DMS53 treated with DMSO at 0.1 percent for 48 hours (cell line): Measurements from ENCODE around the gene HSPA13.
A peak's percentile ranks its signal among the peaks of the same experiment; 100 is the strongest.
"Not testable (repeated sequence)": the region's sequence is repeated elsewhere in the genome, so short reads cannot be mapped to it uniquely, and the experiment has no call there.

Source experiments
- DNase-seq: peaks from one replicate; lab custom pipeline; 2025; ENCODE audit not compliant: unreplicated experiment; lab: John Stamatoyannopoulos, UW

Gene HSPA13, protein sequence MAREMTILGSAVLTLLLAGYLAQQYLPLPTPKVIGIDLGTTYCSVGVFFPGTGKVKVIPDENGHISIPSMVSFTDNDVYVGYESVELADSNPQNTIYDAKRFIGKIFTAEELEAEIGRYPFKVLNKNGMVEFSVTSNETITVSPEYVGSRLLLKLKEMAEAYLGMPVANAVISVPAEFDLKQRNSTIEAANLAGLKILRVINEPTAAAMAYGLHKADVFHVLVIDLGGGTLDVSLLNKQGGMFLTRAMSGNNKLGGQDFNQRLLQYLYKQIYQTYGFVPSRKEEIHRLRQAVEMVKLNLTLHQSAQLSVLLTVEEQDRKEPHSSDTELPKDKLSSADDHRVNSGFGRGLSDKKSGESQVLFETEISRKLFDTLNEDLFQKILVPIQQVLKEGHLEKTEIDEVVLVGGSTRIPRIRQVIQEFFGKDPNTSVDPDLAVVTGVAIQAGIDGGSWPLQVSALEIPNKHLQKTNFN

DNA sequence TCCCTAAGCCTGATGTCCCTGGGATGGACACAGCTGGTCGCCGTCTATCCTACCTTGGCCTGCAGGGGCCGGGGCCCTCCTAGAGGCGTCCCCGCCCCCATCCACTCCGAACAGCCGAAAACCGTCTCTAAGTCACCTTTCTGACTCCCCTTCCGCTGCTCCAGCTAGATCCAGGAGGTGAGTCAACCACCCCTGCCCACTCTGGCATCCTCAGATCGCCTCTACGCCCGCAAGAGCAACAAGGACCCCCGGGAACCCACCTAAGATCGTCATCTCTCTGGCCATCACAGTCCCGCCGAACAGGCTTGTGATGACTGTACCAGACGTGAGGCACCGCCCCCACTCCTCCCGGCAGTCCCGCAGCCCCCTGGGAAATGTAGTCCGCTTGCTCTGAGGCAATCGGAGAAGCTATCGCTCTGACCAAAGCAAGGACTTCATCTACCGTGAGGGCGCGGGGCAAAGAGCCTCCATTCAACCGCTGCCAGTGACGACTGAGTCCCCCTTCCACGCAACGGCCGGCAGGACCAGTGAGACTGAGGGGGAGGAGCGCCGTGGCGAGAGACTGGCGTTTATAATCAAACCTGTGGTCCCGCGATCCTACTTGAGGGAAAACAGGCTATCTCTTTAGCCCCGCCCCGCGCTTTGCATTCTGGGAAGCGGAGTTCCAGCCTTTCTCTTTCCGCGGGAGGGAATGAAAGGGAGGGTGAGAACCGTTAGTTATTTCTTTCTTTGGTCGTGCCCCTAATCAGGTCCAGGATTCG is at the start of gene HSPA13:
Gene HSPA13 (minus strand): TSS at position 312 of the 761 bp plus-strand sequence. CDS start 27 bp downstream, at position 285.
- DNase-seq = peak; percentile 97

DNA sequence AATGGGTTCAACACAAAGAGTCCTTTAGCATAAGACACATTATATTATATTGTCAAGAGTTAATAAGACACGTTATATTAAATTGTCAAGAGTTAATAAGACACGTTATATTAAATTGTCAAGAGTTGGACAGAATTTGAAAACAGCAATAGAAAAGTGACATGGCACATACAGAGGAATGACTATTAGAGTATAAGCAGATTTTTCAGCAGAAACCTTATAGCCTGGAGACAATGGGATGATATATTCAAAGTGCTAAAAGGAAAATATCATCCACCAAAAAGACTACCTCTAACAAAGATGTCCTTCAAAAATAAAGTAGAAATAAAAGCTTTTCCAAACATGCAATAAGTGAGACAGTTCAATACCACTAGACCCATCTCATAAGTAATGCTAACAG is 36.0 kb upstream of the HSPA13 start:
- no peak for DNase-seq

DNA sequence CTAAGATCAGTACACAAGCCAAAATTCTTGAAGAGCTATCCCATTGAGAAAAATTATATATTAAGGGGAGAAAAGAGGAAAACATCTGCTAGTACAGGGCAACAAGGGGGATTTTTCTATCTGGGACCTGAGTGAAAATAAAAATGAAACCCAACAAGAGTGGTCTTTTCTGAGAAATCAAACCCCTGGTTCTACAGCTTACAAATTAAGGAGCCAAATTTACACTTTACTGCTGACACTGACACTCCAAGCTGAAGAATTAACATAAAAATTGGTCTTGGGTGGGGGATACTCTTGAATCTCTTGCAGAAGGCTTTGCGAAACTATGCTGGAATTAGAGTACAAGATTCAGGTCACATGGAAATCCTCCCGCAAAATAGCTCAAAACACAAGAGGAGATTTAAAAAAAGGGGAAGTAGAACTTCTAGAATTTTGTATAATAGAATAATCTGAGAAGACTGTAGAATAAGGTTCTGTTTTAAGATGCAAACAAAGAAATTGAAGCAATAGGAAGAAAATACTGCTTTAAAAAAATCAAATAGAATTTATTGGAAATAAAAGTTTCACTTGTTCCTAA is 32.1 kb upstream of the HSPA13 start:
- DNase-seq = no peak

DNA sequence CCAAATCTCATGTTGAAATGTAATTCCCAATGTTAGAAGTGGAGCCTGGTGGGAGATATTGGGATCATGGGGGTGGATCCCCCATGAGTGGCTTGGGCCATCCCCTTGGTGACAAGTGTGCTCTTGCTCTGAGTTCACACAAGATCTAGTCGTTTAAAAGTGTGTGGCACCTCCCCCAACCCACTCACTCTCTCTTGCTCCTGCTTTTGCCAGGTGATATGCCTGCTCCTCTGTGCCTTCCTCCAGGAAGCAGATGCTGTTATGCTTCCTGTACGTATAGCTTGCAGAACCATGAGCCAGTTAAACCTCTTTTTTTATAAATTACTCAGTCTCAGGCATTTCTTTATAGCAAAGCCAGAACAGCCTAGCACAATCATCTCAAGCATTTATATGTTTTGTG is 23.0 kb upstream of the HSPA13 start:
- no peak for DNase-seq

DNA sequence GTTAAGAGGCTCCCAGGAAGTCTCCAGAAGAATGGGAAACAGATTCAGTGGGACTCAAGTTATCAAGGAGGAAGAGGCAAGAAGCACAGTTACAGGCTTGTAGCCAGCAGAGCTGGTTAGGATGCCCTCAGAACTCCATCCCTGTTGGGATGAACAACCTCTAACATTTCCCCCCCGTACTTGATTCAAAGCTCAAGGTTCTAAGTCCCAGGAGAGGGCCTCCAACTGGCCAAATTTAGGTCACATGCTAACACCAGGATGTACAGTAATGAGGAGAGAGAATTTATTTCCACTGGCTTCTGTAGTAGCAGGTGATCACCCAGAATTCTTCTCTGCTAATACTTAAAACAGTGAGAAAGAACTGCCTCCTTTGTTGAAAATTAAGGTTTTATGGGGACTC is 22.3 kb upstream of the HSPA13 start:
- DNase-seq = no peak

DNA sequence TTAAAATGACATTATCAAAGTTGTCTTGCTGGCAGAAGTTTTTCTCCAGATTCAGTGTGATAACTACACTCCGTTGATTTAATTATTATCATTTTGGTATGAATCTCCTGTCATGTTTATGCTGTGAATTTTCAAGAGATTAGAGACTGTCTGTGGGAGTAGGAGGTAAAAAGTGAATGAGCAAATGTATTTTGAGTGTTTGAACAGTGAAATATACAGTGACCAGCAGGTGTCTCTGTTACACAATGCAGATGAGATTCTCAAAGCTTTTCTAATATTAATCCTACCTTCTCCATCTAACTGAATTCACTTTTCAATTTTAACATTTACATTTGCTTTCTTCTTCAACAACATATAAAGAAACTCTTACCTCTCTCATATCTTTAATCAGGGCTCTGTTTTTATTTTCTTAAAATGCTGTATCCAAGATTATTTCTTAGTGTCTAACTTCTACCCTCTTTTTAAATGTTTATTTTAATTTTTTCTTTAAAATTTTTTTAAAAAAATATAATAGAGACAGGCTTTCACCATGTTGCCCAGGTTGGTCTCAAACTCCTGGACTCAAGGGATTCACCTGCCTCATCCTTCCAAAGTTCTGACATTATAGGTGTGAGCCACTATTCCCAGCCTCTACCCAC is 20.9 kb upstream of the HSPA13 start:
- peak; percentile 30 for DNase-seq

DNA sequence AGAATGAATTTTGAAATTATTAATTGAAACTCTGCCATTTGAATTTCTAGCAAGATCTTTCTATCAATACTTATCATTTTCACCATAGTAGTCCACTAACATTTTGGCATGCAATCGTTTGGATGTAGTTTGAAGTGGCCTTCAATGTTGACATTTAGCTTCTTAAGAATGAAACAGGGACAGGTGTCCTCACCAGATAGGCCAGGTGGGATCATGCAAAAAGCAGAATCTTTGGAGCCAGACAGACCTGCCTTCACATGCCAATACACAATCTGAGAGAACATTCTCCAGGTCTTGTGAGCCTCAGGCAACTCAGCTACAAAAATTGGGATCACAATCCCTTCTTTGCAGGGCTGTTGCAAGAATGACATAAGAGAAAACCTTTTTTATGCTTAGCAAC is 18.3 kb upstream of the HSPA13 start:
- no peak for DNase-seq

DNA sequence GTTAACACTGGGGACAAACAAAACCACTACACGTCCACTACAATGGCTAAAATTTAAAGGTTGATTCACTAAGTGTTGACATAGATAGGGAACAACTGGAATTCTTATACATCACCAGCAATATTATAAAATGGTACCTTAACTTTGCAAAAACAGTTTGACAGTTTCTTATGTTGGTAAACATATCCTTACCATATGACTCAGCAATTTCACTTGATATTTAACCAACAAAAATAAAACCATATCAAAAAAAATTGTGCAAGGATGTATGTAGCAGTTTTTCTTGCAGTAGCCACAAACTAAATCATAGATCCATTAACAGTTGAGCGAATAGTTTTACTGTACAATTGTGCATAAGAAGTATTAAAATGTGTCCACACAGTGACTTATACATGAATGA is 5.3 kb upstream of the HSPA13 start:
- no peak for DNase-seq

DNA sequence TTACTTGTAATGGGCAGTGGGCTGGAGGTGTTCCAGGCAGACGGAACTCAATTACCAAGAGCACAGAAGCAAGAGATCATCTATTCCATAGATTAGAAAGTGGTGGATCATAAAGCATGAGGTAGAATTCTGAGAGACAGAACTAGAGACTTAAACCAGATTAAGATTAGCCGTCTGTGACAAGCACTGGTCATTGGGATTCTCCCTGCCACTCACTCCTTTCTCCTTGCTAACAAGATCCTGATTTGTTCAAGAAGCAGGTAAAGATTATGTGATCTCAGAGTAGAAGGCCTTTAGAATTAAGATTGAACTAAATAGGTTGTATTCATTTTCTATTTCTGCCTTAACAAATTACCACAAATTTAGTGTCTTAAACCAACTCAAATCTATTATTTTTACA is 1.5 kb upstream of the HSPA13 start:
- no peak for DNase-seq

DNA sequence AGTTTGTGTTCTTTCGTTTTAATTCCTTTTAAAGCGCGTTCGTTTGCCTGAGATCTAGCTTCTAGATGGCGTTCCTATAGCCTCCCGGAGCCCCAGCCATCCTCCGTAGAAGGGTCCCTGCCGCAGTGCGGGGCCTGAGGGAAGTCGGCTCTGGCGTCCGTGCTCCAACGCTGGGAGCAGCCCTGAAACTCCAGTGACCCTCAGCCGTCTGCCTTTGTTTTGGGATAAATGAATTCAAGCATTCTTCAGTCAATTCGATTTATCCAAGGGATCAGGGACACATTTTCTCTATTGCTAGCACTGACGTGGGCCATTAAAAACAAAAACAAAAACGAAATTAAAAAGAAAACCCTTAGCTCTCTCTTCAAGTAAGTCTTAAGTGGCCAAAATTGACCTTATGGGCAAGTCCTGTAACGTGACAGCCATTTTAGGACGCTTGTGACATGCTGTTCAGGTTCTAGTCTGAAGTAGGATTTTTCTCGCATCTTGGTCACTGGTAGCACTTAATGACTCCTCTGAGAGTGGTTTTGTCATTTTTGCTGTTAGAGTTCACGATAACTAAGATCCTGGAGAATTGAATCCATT is 742 bp upstream of the HSPA13 start:
- no peak for DNase-seq

DNA sequence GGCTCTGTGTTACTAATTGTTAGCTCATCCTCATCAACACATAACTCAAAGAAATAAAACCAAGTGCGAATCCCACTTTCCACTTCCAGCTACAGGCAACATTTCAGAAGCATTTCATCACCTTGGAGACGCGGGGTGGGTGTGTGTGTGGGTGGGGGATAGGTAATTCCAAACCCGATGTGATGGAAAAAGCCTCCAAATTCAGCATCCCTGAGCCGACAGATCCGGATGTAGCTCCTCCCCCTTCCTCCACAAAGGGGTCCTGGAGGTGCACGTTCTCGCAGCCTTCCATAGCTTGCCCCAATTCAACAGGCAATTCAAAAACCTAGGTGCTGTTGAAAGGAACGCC is 486 bp downstream of the HSPA13 start:
- no peak for DNase-seq

DNA sequence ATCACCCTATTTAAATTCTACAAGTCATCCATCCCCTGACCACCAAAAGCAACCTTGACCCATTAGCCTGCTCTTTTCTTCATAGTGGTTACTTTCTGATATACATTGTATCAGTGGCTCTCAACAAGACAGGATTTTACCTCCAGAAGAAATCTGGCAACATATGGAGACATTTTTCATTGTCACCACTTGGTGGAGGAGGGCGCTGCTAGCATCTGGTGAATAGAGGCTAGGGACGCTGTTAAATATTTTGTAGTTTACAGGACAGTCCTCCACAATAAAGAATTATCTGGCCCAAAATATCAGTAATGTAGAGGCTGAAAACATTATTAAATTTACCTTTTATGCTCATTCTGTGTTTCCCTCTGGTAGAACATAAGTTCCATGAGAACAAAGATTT is 6.1 kb downstream of the HSPA13 start:
- DNase-seq = no peak

DNA sequence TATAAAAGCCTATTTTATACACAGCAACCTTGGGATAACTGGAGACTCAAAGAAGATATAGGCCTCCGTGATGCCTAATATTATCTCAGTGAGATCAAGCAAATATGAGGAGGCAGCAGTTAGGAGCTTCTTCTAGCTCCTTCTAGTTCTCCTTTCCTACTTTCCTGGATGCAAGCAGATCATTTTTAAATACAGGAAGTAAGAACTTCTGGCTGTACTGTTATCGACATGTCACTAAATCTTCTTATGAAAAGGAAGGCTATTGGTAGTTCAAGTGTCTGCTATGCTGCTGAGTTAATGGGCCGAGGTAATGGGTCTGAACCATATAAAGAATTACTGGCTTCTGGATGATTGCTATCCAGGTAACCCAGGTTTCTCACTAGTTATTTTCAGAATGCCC is 15.9 kb downstream of the HSPA13 start:
- DNase-seq = no peak

DNA sequence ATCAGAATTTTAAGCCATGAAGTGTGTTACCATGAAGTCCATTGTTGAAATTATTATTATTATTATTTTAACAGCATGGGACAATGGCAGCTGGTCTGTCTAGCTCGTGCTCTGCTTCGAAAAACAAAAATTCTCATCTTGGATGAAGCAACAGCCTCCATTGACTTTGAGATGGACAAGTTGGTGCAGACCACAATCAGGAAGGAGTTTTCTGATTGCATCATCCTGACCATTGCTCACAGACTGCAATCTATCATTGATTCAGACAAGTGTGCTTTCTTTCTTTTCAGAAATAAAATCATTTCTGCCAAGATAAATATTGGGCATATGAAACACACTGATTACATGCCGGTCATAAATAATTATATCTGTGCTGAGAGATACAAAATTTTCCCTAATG is 21.0 kb downstream of the HSPA13 start:
- DNase-seq = no peak

DNA sequence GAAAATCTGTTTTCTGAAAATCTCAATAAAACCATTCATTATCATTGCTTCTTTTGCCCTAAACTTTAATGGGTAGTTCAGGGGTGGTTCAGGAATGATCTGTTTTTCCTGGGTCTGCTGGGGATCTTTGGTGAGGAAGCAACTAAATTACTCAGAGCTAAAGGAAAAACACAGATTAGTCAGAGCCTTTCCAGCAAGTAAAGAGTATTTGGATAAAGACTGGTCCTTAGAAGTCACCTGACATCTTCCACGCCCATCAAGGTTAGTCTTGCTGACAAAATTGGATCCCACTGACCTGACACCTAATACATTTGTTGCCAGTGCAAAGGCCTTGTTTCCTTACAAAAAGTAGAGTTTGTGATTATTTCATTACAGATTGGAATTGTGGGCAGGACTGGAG is 24.2 kb downstream of the HSPA13 start:
- no peak for DNase-seq

DNA sequence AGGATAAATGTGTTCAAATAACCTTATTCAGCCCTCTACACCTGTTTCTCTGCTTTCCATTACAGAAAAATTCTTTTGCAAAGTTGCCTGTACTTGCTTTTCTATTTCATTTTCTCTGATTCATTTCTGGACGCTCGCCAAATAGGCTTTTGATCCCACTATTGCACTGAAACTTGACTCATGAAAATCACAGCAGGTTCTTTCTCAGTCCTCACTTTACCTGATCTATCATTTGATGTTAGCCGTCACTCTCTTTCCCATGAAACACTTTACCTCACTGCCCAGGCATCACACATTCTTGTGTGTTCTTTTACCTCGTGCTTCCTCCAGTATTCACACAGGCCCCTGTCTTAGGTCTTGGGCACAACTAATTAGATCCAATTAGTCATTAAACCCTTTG is 26.2 kb downstream of the HSPA13 start:
- DNase-seq = no peak

DNA sequence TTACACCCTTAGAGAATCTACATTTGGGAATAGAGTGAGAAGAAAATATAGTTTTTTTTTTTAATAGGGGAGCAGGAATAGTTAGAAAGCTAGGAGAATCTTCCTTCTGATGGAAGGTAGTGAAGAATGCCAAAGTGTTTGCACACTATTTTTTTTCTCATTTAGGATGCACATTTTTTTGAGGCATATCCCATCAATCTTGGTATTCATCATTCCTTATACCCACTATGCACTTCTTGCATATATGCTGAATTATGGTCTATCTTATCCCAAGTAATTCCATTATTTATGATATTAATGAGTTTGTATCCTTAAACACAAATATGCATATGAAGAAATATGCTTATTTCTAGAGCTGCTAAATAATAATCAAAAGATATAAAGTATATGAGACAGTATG is 28.4 kb downstream of the HSPA13 start:
- DNase-seq = no peak

DNA sequence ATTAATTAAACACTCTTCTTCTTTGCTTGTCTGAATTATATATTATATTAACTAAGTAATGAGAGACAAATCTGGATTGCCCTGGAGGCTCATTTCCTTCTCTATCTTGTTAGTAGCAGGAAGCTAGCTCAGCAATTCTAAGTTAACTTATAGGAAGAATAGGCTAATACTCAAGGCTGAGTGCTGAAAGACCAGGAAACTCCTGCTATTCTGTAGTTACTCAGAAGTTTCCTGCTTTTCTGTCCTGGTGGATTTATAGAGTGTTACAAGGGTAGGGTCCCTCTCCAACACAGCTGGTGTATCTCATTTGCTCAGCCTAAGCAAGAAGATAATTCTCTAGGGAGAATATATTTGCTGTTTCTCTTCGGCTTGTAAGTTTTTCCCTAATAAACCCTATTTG is 29.2 kb downstream of the HSPA13 start:
- no peak for DNase-seq

DNA sequence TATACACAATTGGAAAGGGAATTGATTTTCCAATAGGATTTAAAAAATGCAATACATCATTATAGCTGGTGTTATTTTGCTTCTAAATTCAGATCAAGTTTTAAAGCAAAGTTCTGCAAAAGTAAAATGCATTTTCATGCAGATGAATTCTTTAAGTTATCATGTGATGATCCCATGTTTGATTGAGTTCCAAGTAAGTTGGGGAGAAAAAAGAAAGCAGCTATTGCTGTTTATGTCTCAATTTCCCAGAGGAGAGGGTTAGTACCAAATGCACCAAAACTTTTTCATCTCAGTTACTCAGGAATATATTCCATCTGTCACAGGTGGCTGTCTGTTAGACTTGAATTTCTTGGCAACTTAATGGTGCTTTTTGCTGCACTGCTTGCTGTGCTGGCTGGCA is 29.7 kb downstream of the HSPA13 start:
- no peak for DNase-seq

DNA sequence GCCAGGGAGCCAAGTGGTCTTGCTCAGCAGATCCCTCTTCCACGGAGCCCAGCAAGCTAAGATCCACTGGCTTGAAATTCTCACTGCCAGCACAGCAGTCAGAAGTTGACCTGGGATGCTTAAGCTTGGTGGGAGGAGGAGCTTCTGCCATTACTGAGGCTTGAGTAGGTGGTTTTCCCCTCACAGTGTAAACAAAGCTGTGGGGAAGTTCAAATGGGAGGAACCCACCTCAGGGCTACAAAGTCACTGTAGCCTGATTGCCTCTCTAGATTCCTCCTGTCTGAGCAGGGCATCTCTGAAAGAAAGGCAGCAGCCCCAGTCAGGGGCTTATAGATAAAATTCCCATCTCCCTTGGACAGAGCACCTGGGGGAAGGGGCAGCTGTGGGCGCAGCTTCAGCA is 55.6 kb downstream of the HSPA13 start:
- not testable (repeated sequence) for DNase-seq

DNA sequence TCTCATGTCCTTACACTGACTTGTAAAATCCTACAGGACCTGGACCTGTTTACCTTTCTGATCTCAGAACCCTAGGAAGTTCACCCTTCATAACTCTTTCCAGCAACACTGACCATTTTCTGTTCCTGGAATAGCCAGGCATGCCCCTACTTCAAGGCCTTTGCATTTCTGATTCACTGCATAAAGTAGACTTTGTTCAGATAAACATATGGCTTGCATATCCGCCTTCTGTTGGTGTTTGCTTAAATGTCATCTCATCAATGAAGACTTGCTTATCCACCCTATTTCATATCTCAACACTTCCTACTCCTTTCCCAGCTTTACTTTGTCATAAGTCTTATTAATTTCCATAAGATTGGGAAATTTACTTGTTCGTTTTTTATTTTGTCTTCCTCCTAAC is 57.4 kb downstream of the HSPA13 start:
- no peak for DNase-seq
